GM10266 (cell line): ENCODE data around the gene LMF2.

Experiments used
- DNase-seq: peaks from one replicate; pipeline ENCODE4 v3.0.0; 2012; ENCODE audit errors: extremely low spot score
- TF ChIP-seq, protein P1 (sequence below): IDR thresholded peaks from 2 replicates; pipeline ENCODE4 v1.5.1; 2012; ENCODE audit warnings: mild to moderate bottlenecking, low read depth; ENCODE audit not compliant: control insufficient read depth, insufficient read depth; ENCODE audit errors: missing control alignments

The LMF2 gene

DNA sequence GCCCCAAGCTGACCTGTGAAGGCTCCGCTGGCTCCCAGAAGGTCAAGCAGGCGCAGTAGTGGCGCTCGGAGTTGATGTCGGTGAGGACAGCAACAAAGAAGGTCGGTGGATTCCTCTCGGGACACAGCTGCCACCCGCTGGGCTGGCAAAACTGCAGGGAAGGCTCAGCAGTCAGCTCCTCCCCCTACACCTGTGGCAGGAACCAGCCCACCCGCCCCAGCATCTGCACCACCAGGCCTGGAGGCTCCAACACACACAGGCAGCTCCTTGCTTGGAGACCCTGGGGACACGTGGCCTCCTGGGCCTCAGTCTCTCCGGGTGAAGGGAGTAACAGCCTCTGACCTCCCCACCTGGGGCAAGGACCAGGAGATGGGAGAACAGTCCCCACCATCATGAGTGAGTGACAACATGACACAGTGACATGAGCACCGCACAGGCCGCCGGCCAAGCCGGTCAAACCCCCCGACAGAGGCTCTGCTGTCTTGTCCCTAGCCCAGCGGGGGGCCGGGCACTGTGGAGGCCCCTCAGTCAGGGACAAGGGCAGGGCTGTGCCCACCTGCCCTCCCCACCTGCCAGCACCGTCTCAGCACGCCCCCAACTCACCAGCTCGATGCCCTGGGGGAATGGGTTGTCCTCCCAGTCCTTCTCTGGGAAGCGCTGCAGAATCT, 39.6 kb downstream of the LMF2 start:
- DNase-seq, result no peak
- TF ChIP-seq, protein P1, sequence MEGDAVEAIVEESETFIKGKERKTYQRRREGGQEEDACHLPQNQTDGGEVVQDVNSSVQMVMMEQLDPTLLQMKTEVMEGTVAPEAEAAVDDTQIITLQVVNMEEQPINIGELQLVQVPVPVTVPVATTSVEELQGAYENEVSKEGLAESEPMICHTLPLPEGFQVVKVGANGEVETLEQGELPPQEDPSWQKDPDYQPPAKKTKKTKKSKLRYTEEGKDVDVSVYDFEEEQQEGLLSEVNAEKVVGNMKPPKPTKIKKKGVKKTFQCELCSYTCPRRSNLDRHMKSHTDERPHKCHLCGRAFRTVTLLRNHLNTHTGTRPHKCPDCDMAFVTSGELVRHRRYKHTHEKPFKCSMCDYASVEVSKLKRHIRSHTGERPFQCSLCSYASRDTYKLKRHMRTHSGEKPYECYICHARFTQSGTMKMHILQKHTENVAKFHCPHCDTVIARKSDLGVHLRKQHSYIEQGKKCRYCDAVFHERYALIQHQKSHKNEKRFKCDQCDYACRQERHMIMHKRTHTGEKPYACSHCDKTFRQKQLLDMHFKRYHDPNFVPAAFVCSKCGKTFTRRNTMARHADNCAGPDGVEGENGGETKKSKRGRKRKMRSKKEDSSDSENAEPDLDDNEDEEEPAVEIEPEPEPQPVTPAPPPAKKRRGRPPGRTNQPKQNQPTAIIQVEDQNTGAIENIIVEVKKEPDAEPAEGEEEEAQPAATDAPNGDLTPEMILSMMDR, result no peak

DNA sequence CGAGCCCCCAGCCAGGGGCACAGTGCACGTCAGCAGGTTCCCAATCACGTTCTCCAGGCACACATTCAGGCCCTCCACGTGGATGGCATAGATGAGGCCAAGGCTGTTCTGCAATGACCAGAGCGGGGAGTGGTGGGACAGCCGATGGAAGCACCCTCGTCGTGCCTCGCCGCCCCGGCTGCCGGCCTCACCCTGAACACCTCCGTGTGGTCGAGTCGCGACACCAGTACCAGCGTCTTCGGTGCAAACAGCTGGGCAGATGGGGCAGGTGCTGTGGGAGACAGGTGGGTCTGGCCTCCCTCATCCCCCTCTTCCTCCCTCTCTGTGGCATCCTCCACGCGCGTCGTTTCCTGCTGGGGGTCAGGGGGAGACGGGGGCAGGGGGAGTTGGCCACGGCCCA, 40.2 kb downstream of the LMF2 start:
- TF ChIP-seq, protein P1, result no peak
- no peak for DNase-seq

DNA sequence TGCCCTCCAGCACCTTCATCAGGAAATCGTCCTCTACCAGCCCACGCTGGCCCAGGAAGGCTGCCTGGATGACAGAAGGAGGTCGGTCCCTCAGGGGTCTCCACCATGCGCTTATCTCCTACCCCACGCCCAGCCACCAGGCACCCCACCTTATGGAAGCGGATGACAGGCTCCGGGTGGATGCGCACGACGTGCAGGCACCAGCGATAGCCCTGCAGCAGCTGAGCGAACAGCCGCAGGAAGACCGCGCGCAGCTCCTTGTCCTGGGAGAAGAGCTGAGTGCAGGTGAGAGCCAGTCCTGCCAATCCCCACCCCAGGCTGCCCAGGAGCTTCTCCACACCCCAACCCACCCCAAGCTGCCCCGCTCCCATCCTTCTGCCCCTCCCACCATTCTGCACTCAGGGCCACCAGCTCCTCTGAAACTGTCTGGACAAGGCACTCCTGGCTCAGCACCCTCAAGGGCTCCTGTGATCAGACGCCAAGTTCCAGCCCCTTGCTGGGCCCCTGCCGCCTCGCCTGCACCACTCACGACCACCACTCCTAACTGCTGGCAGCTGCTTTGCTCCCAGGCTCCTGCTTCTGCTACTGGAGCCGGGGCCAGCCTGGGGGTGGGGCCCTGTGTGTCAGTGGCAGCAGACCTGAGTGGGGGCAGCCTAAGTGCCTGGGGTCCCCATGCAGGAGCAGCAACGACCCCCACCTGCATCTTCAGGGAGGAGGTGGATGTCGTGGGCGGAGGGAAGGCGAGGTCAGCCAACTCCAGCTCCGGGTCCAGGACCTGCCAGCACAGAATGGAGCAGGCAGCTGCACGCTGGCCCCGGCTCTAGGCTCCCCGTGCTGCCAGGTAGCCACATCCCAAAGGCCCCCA, 42.2 kb downstream of the LMF2 start:
- TF ChIP-seq, protein P1, result no peak
- DNase-seq, result no peak

DNA sequence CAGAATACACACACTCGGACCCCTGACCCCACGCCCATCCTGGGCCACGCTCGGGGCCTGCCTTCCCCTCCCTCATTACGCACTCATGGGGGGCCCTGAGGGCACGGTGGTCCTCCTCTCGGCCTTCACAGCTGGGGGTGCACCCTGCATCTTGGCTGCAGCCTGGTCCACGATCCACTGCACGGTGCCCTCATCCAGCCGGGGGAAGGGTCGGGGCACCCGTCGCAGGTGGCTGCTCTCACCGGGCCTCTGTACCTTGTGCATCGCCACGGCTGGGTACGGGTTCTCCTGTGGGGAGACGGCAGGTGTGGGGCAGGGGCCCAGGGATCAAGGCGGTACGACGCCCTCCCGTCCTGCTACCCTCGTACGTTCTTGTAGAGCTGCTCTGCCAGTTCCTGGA, 43.1 kb downstream of the LMF2 start:
- DNase-seq, result no peak
- TF ChIP-seq, protein P1, result no peak

DNA sequence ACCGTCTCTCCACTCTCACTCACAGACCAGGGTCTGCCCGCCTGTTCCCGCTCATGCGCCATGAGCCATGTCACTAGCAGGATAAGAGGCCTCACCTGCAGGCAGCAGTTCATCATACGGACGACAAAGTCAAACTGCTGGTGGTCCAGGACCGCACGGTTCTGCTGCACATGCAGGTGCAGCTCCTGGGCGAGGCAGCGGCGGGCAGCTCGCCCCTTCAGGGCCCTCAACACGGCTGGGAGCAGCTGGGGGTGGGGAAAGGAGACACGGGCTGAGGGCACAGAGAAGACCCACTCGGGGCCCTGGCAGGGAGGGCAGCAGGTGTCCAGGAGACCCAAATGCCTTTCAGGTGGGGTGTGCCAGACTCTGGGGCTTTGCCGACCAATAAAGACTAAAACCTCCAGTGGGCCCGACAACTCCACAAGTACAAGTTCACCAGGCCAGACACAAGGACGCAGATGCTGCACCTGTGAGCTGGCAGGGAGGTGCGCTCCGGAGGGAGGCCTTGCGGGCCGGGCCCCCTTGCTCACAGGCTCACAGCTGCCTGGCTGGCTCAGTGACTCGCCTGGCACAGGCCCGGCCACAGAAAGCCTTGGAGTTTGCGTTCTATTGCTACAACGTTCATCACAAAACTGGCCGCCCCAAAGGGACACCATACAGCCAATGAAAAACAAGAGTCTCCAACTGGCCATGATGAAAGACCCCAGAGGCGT, 44.2 kb downstream of the LMF2 start:
- TF ChIP-seq, protein P1, result no peak
- no peak for DNase-seq

DNA sequence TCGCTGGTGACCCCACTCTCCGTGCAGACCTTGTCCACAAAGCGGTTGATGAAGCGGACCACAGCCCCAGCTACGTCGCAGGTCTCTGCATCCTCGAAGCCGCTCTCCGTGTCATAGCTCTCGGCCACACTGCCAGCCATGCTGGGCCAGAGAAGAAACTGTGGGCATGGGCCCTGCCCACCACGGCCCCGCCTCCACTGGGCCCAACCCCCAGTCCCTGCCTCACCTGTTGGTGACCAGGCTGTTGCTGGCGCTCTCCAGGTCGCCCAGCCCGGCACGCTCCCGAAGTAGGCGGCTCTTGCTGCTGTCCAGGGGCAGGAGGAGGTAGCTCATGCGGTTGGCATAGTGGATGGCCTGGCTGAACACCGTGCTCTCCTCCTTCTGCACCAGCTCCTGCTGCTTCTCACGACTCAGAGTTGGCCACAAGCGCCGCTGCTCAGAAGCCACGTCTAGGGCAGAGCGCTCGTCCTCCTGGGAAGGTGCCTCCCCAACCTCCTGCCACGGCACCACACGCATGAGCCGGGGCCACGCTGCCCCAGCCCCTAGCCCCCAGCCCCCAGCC, 45.4 kb downstream of the LMF2 start:
- DNase-seq, result no peak
- TF ChIP-seq, protein P1, result no peak
